H9 (cell line): ENCODE results near the gene DMD. TPM values are rescaled to one million over a fixed set of nuclear protein-coding genes. Genes with fewer than 3 reads are reported as not detected.

Experiments used
- DNase-seq: peaks from one replicate; pipeline ENCODE4 v3.0.0-alpha.2; 2017
- H2AFZ ChIP-seq: one replicate; pipeline ENCODE4 v1.6.1; 2013; ENCODE audit warnings: mild to moderate bottlenecking, low read length, control low read depth, moderate library complexity
- H2AK5ac ChIP-seq: 2 replicates; pipeline ENCODE4 v1.6.1; 2013; ENCODE audit warnings: low read length, control low read depth, mixed read lengths; ENCODE audit not compliant: insufficient read length
- H2BK120ac ChIP-seq: one replicate; pipeline ENCODE4 v1.6.1; 2013; ENCODE audit warnings: low read depth, mild to moderate bottlenecking, low read length, control low read depth, inconsistent platforms; ENCODE audit not compliant: poor library complexity, severe bottlenecking
- H2BK12ac ChIP-seq: 2 replicates; pipeline ENCODE4 v1.6.1; 2013; ENCODE audit warnings: low read length, control low read depth, mixed read lengths, low read depth; ENCODE audit not compliant: insufficient read length
- H2BK15ac ChIP-seq: 2 replicates; pipeline ENCODE4 v1.6.1; 2013; ENCODE audit warnings: low read depth, low read length, control low read depth
- H2BK20ac ChIP-seq: one replicate; pipeline ENCODE4 v1.6.1; 2013; ENCODE audit warnings: low read depth, mild to moderate bottlenecking, low read length, control low read depth, inconsistent platforms; ENCODE audit not compliant: poor library complexity, severe bottlenecking
- H2BK5ac ChIP-seq: 2 replicates; pipeline ENCODE4 v1.6.1; 2013; ENCODE audit warnings: low read length, control low read depth, mixed read lengths; ENCODE audit not compliant: insufficient read length
- H3K14ac ChIP-seq: 2 replicates; pipeline ENCODE4 v1.6.1; 2013; ENCODE audit warnings: low read length, control low read depth; ENCODE audit not compliant: insufficient read depth
- H3K18ac ChIP-seq: 2 replicates; pipeline ENCODE4 v1.6.1; 2013; ENCODE audit warnings: low read depth, mild to moderate bottlenecking, mixed read lengths, low read length, control low read depth; ENCODE audit not compliant: insufficient read length
- H3K23ac ChIP-seq: 2 replicates; pipeline ENCODE4 v1.6.1; 2013; ENCODE audit warnings: low read length, control low read depth, mixed read lengths, low read depth; ENCODE audit not compliant: insufficient read length
- H3K23me2 ChIP-seq: 2 replicates; pipeline ENCODE4 v1.6.1; 2013; ENCODE audit warnings: low read depth, mild to moderate bottlenecking, mixed read lengths, low read length, control low read depth; ENCODE audit not compliant: insufficient read length, poor library complexity, severe bottlenecking
- H3K27ac ChIP-seq: 2 replicates; pipeline ENCODE4 v1.5.1; 2013; ENCODE audit warnings: low read length, control low read depth, mixed read lengths, low read depth; ENCODE audit not compliant: insufficient read length
- H3K27me3 ChIP-seq: 2 replicates; pipeline ENCODE4 v1.6.1; 2013; ENCODE audit warnings: low read length, control low read depth, inconsistent platforms; ENCODE audit not compliant: insufficient read depth
- H3K4ac ChIP-seq: 2 replicates; pipeline ENCODE4 v1.6.1; 2013; ENCODE audit warnings: low read depth, mild to moderate bottlenecking, control low read depth, inconsistent platforms, low read length, moderate library complexity
- H3K4me1 ChIP-seq: 2 replicates; pipeline ENCODE4 v1.6.1; 2013; ENCODE audit warnings: low read length, control low read depth, inconsistent platforms; ENCODE audit not compliant: insufficient read depth
- H3K4me2 ChIP-seq: 2 replicates; pipeline ENCODE4 v1.6.1; 2013; ENCODE audit warnings: low read length, control low read depth, mixed read lengths; ENCODE audit not compliant: insufficient read length, insufficient read depth
- H3K56ac ChIP-seq: 2 replicates; pipeline ENCODE4 v1.6.1; 2013; ENCODE audit warnings: low read depth, mild to moderate bottlenecking, mixed read lengths, low read length, control low read depth; ENCODE audit not compliant: insufficient read length
- H3K79me1 ChIP-seq: 2 replicates; pipeline ENCODE4 v1.6.1; 2013; ENCODE audit warnings: low read depth, mild to moderate bottlenecking, moderate library complexity, low read length, control low read depth, inconsistent platforms; ENCODE audit not compliant: insufficient read depth, poor library complexity, severe bottlenecking
- H3K79me2 ChIP-seq: 2 replicates; pipeline ENCODE4 v1.6.1; 2013; ENCODE audit warnings: low read length, control low read depth, inconsistent platforms; ENCODE audit not compliant: insufficient read depth
- H3K9ac ChIP-seq: 2 replicates; pipeline ENCODE4 v1.6.1; 2013; ENCODE audit warnings: low read length, control low read depth, mixed read lengths; ENCODE audit not compliant: insufficient read length; ENCODE audit errors: extremely low read depth
- H3K9me3 ChIP-seq: one replicate; pipeline ENCODE4 v1.6.1; 2013; ENCODE audit warnings: low read depth, low read length, inconsistent platforms; ENCODE audit not compliant: control insufficient read depth
- H3T11ph ChIP-seq: one replicate; pipeline ENCODE4 v1.6.1; 2013; ENCODE audit warnings: mild to moderate bottlenecking, low read length, control low read depth, inconsistent platforms
- H4K20me1 ChIP-seq: one replicate; pipeline ENCODE4 v1.6.1; 2013; ENCODE audit not compliant: control insufficient read depth, insufficient read length, insufficient read depth
- H4K5ac ChIP-seq: 2 replicates; pipeline ENCODE4 v1.6.1; 2013; ENCODE audit warnings: low read depth, mild to moderate bottlenecking, mixed read lengths, low read length, control low read depth; ENCODE audit not compliant: insufficient read length
- H4K8ac ChIP-seq: replicated peaks from 2 replicates; pipeline ENCODE4 v1.6.1; 2013; ENCODE audit warnings: low read length, control low read depth, mixed read lengths, low read depth; ENCODE audit not compliant: insufficient read length
- H4K91ac ChIP-seq: 2 replicates; pipeline ENCODE4 v1.6.1; 2013; ENCODE audit warnings: low read depth, mild to moderate bottlenecking, moderate library complexity, mixed read lengths, low read length, control low read depth; ENCODE audit not compliant: insufficient read length
- H3K27ac Mint-ChIP-seq, 3 experiments: 2 replicates in 2 of 3; 3 replicates in 1 of 3; pipeline ENCODE4 v1.8.0; 2020 to 2021; ENCODE audit warnings: mixed read lengths in 3 of 3, mild to moderate bottlenecking in 1 of 3, moderate library complexity in 1 of 3
- H3K27me3 Mint-ChIP-seq: 2 replicates; pipeline ENCODE4 v1.8.0; 2021; ENCODE audit warnings: low read depth, mild to moderate bottlenecking, moderate library complexity, mixed read lengths
- H3K36me3 Mint-ChIP-seq, 3 experiments: 2 replicates in 2 of 3; 3 replicates in 1 of 3; pipeline ENCODE4 v1.8.0; 2020 to 2021; ENCODE audit warnings: low read depth in 3 of 3, mixed read lengths in 3 of 3; ENCODE audit not compliant: insufficient read depth in 1 of 3
- H3K4me1 Mint-ChIP-seq, 2 experiments: 2 replicates each; pipeline ENCODE4 v1.8.0; 2020; ENCODE audit warnings: mixed read lengths in 2 of 2
- H3K4me3 Mint-ChIP-seq, 2 experiments: 2 replicates in 1 of 2; 3 replicates in 1 of 2; pipeline ENCODE4 v1.8.0; 2020 to 2021; ENCODE audit warnings: mild to moderate bottlenecking in 2 of 2, mixed read lengths in 2 of 2, moderate library complexity in 1 of 2
- H3K9me3 Mint-ChIP-seq, 2 experiments: 2 replicates in 1 of 2; 3 replicates in 1 of 2; pipeline ENCODE4 v1.8.0; 2020; ENCODE audit warnings: mild to moderate bottlenecking in 2 of 2, mixed read lengths in 2 of 2, moderate library complexity in 1 of 2
- WGBS: extraction: QIAGEN DNeasy Blood & Tissue Kit; methylation state at CpG from one replicate; pipeline ENCODE4 v1.1.7; 2013; ENCODE audit warnings: missing lambda C conversion rate, low lambda C conversion rate, mixed read lengths; ENCODE audit not compliant: insufficient read length; ENCODE audit errors: extremely low coverage; 5-methylcytosine and 5-hydroxymethylcytosine counted together
- total RNA-seq: library from RNA; stranded (reverse); gene quantifications from 2 replicates; pipeline ENCODE4 v1.2.1, GENCODE V29; 2021
- TF ChIP-seq, protein P1 (sequence below): fragments of 200-600 bp; sonication (generic); conservative IDR thresholded peaks from 3 replicates; pipeline ENCODE4 v1.8.0; 2021; ENCODE audit warnings: antibody characterized with exemption, mild to moderate bottlenecking

Gene DMD
- total RNA-seq, 1 experiment from 2014 or later, result 3.8 TPM

DNA sequence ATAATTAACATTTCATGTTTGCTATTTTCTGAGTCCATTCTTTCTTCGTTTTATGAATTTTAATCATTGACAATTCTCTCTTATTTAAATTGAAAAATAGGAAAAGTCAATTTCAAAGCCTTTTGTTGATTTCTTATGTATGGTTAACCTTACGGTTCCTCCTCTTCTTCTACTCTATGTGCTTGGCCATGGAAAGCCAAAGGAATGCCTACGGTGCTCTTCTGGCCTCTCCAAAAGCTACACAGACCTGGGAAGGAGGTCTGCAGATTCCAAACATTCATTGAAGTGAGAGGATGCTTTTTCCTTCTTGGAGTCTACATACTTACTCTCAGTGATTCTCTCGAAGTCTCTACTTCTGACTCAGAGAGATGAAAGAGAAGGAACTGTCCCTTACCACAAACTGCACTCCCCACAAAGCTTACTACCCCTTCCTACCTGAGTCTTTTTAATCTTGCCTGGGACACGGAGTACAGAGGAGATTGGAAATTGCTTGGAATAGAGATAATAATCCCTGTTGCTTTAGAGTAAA lies 1276.4 kb downstream of the DMD start:
- no peak overlapping the region for H3K23ac ChIP-seq
- no peak overlapping the region for H2AK5ac ChIP-seq
- H3K56ac ChIP-seq, result no peak overlapping the region
- H3K27ac Mint-ChIP-seq, result no peak overlapping the region
- H4K8ac ChIP-seq, result no peak overlapping the region
- H4K91ac ChIP-seq, result no peak overlapping the region
- H2AFZ ChIP-seq, result no peak overlapping the region
- no peak overlapping the region for H3K18ac ChIP-seq
- no peaks in the 10 kb centered on the region for H3K23me2 ChIP-seq
- H2BK15ac ChIP-seq, result no peak overlapping the region
- WGBS, result no CpG with 5 or more reads among the region's 5 CpGs
- no peak overlapping the region for H2BK120ac ChIP-seq
- no peak overlapping the region for H2BK12ac ChIP-seq
- no peaks in the 10 kb centered on the region for H3K27me3 Mint-ChIP-seq
- no peak overlapping the region for H3T11ph ChIP-seq
- H3K4ac ChIP-seq, result no peak overlapping the region
- no peak overlapping the region for H3K9ac ChIP-seq
- H3K14ac ChIP-seq, result no peak overlapping the region
- H3K4me2 ChIP-seq, result no peak overlapping the region
- H2BK5ac ChIP-seq, result no peak overlapping the region
- H4K5ac ChIP-seq, result no peak overlapping the region
- DNase-seq, result no peak
- no peaks in the 10 kb centered on the region for H3K79me1 ChIP-seq
- no peak overlapping the region for H3K27ac ChIP-seq
- TF ChIP-seq, protein P1, sequence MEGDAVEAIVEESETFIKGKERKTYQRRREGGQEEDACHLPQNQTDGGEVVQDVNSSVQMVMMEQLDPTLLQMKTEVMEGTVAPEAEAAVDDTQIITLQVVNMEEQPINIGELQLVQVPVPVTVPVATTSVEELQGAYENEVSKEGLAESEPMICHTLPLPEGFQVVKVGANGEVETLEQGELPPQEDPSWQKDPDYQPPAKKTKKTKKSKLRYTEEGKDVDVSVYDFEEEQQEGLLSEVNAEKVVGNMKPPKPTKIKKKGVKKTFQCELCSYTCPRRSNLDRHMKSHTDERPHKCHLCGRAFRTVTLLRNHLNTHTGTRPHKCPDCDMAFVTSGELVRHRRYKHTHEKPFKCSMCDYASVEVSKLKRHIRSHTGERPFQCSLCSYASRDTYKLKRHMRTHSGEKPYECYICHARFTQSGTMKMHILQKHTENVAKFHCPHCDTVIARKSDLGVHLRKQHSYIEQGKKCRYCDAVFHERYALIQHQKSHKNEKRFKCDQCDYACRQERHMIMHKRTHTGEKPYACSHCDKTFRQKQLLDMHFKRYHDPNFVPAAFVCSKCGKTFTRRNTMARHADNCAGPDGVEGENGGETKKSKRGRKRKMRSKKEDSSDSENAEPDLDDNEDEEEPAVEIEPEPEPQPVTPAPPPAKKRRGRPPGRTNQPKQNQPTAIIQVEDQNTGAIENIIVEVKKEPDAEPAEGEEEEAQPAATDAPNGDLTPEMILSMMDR, result no peak
- no peaks in the 10 kb centered on the region for H3K27me3 ChIP-seq
- H3K36me3 Mint-ChIP-seq, result no peaks in the 10 kb centered on the region; a peak in 1 of 7 replicates
- no peaks in the 10 kb centered on the region for H3K4me1 Mint-ChIP-seq
- peaks cover 26 to 45% of the 10 kb centered on the region in 2 experiments for H3K9me3 Mint-ChIP-seq
- H3K9me3 ChIP-seq, result peaks cover 7% of the 10 kb centered on the region
- no peaks in the 10 kb centered on the region for H3K79me2 ChIP-seq
- no peak overlapping the region for H2BK20ac ChIP-seq
- H3K4me1 ChIP-seq, result no peaks in the 10 kb centered on the region
- H4K20me1 ChIP-seq, result no peaks in the 10 kb centered on the region
- H3K4me3 Mint-ChIP-seq, result no peak overlapping the region
